8988T (cell line): Measurements from ENCODE around the gene SPARC.

Experiments
- DNase-seq: peaks from one replicate; pipeline ENCODE4 v3.0.0; 2011

SPARC gene

GRCh38 chr5:151657114-151657513 lies 29.6 kb downstream of the SPARC start:
- no peak for DNase-seq

GRCh38 chr5:151656311-151656710 lies 30.4 kb downstream of the SPARC start:
- DNase-seq = no peak

- DNase-seq = peak; percentile 61
Observed at GRCh38 chr5:151651997-151652645, 34.6 kb downstream of the SPARC start.

GRCh38 chr5:151648988-151649387 lies 37.7 kb downstream of the SPARC start:
- DNase-seq = no peak

- no peak for DNase-seq
Observed at GRCh38 chr5:151648089-151648488, 38.6 kb downstream of the SPARC start.

GRCh38 chr5:151647320-151647861 lies 39.3 kb downstream of the SPARC start:
- no peak for DNase-seq

- DNase-seq = no peak
Observed at GRCh38 chr5:151646334-151646733, 40.4 kb downstream of the SPARC start.

GRCh38 chr5:151643388-151643787 lies 43.3 kb downstream of the SPARC start:
- DNase-seq = no peak

GRCh38 chr5:151642472-151643140 lies 44.1 kb downstream of the SPARC start:
- no peak for DNase-seq

- DNase-seq = no peak
Observed at GRCh38 chr5:151638619-151639018, 48.1 kb downstream of the SPARC start.

- DNase-seq = no peak
Observed at GRCh38 chr5:151637676-151638075, 49.0 kb downstream of the SPARC start.

- DNase-seq = no peak
Observed at GRCh38 chr5:151633892-151634291, 52.8 kb downstream of the SPARC start.

- DNase-seq = no peak
Observed at GRCh38 chr5:151632941-151633340, 53.8 kb downstream of the SPARC start.

GRCh38 chr5:151632524-151632923 lies 54.2 kb downstream of the SPARC start:
- no peak for DNase-seq

GRCh38 chr5:151631941-151632340 lies 54.8 kb downstream of the SPARC start:
- DNase-seq = no peak

- DNase-seq = no peak
Observed at GRCh38 chr5:151630088-151630487, 56.6 kb downstream of the SPARC start.

GRCh38 chr5:151628112-151628823 lies 58.4 kb downstream of the SPARC start:
- DNase-seq = no peak

GRCh38 chr5:151627650-151628049 lies 59.1 kb downstream of the SPARC start:
- no peak for DNase-seq

- no peak for DNase-seq
Observed at GRCh38 chr5:151625285-151625684, 61.4 kb downstream of the SPARC start.

GRCh38 chr5:151624476-151624875 lies 62.2 kb downstream of the SPARC start:
- no peak for DNase-seq

GRCh38 chr5:151622367-151623088 lies 64.2 kb downstream of the SPARC start:
- no peak for DNase-seq

GRCh38 chr5:151620461-151620840 lies 66.3 kb downstream of the SPARC start:
- DNase-seq = no peak

- DNase-seq = no peak
Observed at GRCh38 chr5:151619812-151620460, 66.8 kb downstream of the SPARC start.
